Embryonic facial prominence (tissue), 1 donor: ENCODE data around the gene TBL1XR1.
"Not testable (repeated sequence)": the region's sequence is repeated elsewhere in the genome, so short reads cannot be mapped to it uniquely, and the experiment has no call there.

Experiments
- DNase-seq: peaks from one replicate; pipeline ENCODE4 v3.0.0-alpha.2; 2016; ENCODE audit errors: extremely low spot score

TBL1XR1 gene

GRCh38 chr3:177013681-177014280, 183.5 kb downstream of the TBL1XR1 start:
- no peak for DNase-seq

DNA sequence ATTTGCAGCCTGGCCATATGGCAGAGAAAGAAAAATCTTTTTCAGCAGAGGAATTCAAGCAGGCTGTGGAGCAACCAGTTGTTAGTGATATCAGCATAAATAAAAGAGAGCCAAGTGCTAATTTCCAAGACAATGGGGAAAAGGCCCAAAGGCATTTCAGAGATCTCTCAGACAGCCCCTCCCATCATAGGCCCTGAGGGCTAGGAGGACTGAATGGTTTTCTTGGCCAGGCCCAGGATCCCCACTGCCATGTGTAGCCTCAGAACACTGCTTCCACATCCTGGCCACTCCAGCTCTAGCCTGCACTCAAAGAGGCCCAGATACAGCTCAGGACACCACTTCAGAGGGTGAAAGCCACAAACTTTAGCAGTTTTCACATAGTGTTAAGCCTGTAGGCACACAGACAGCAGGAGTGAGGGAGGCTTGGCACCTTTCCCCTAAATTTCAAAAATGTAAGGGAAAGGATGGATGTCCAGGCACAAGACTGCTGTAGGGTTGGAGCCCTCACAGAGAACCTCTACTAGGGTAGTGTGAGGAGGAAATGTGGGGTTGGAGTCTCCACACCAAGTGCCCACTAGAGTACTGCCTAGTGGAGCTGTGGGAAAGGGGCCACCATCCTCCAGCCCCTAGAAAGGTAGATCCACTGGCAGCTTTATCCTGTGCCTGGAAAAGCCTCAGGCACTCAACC, 191.4 kb downstream of the TBL1XR1 start:
- no peak for DNase-seq

DNA sequence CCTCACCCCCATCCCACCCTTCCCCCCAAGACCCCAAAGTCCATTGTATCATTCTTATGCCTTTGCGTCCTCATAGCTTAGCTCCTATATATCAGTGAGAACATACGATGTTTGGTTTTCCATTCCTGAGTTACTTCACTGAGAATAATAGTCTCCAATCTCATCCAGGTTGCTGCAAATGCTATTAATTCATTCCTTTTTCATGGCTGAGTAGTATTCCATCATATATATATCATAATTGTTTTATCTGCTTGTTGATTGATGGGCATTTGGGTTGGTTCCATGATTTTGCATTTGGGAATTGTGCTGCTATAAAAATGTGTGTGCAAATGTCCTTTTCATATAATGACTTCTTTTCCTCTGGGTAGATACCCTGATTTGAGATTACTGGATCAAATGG, 197.1 kb downstream of the TBL1XR1 start:
- DNase-seq: not testable (repeated sequence)

- no peak for DNase-seq
Observed at GRCh38 chr3:176995946-176996345, 201.3 kb downstream of the TBL1XR1 start.

GRCh38 chr3:176994891-176995781, 202.1 kb downstream of the TBL1XR1 start:
- no peak for DNase-seq

GRCh38 chr3:176994393-176994792, 202.9 kb downstream of the TBL1XR1 start:
- DNase-seq: no peak

- no peak for DNase-seq
Observed at GRCh38 chr3:176992978-176993377, 204.3 kb downstream of the TBL1XR1 start.

DNA sequence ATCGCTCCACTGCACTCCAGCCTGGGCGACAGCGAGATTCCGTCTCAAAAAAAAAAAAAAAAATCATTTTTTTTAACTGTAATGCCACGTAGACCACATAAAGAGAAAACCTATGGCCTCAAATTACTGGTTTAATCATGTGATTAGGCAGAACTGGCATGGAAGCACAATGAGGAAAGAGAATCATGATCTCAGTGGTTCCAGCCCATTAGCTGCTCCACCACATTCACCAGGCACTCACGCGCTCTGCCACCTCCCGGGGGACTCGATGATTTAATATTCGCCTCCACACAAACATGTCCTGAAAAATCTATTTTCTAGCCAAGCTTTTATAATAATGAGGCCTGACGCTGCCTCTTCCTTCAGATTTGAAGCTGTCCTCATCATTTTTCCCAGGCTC, 204.7 kb downstream of the TBL1XR1 start:
- DNase-seq: no peak

GRCh38 chr3:176988795-176989194, 208.5 kb downstream of the TBL1XR1 start:
- DNase-seq: no peak

DNA sequence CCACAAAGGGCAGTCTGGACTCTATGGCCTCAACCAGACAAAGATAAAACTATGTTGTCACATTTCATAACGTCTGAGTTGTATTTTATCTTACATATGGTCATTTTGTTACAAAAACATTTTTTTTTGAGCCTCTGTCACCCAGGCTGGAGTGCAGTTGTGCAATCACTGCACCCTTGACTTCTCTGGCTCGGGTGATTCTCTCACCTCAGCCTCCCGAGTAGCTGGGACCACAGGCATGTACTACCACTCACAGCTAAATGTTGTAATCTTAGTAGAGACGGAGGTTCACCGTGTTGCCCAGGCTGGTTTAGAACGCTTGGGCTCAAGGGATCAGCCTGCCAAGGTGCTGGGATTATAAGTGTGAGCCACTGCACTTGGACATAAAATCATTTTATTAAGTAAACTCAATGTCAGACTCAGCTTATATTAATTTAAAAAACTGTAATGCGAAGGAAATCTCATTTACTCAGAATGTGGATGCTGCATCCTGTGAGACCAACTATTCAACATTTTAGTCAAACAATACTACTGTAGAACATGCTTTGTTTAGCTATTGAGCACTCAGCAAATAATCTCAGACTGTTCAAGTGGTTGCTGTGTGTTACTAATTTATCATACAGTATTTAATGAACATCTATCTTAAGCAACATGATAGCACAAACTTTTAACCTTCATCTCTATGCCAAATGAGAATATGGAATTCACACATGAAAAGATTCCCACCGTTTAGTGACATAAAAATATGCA, 209.2 kb downstream of the TBL1XR1 start:
- no peak for DNase-seq

- no peak for DNase-seq
Observed at GRCh38 chr3:176978441-176978840, 218.8 kb downstream of the TBL1XR1 start.

GRCh38 chr3:176977331-176977730, 220.0 kb downstream of the TBL1XR1 start:
- no peak for DNase-seq

DNA sequence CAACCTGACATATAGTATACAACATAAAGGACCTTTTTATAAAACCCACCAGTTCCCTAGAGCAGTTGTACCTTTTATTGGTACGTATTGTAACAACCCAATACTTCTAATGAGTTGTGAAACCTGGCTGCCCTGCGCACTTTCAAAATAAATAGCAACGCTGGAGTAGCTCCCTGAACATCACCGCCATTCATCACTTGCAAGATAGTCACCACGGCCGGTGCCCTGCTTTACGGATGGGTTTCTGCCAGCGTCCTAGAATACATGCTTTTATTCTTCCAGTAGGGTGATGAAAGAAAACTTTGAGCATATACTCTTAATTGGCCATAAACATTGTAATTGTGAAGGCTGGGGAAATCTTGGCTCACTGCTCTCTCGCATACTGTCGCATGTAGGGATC, 220.7 kb downstream of the TBL1XR1 start:
- DNase-seq: no peak

GRCh38 chr3:176974279-176974678, 223.0 kb downstream of the TBL1XR1 start:
- DNase-seq: no peak

DNA sequence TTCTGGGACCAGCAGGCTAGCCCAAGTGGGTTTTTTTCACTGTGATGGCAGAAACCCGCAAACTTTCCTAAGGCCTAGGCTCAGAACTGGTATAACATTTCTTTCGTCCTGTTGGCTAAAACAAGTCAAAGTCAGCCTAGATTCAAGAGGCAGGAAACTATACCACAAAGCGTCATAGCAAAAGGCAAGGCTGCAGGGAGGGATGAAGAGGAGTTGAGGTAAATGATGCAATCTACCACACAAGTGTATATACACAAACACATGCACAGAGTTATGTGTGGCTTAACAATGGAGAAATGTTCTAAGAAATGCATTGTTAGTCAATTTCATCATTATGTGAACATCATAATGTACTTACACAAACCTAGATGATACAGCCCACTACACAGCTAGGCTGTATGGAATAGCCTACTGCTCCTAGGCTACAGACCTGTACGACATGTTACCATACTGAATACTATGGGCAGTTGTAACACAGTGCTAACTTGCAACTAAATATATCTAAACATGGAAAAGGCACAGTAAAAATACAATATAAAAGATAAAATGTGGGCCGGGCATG, 225.6 kb downstream of the TBL1XR1 start:
- DNase-seq: no peak

GRCh38 chr3:176970770-176971169, 226.5 kb downstream of the TBL1XR1 start:
- no peak for DNase-seq

- no peak for DNase-seq
Observed at GRCh38 chr3:176969506-176969905, 227.8 kb downstream of the TBL1XR1 start.
